Stimulated activated CD4-positive, alpha-beta T cell treated with anti-CD3 and anti-CD28 coated beads, Interleukin-1b, Interleukin-23, amount 100 ng/mL, for 1 hour (primary cell): ENCODE data around the gene PIK3C3.
"Not testable (repeated sequence)": the region's sequence is repeated elsewhere in the genome, so short reads cannot be mapped to it uniquely, and the experiment has no call there.

Source experiments
- DNase-seq, 2 donors: peaks; one replicate each; pipeline ENCODE4 v3.0.0-alpha.2; 2020; ENCODE audit warnings: low read depth in 2 of 2

PIK3C3 gene

GRCh38 chr18:42072407-42072806 lies 117.4 kb downstream of the PIK3C3 start:
- DNase-seq, result no peak

DNA sequence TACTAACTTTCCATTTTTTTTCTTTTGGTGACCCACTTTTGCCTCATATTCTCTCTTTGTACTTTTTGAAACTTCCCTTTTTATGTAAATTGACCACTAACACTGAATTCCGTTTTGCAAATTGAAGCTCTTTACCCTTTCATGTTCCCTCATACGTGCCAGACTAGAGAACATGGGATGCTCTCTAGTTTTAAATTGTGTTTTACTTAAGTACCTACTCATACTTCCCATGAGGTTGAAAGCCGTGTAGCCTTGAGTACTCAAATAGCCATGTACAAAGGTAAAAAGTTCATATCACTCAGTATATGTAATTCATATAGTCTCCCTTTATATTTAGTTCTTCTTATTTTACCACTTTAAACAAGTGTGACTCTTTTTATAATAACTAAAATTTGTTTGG lies 119.7 kb downstream of the PIK3C3 start:
- DNase-seq, result no peak

GRCh38 chr18:42078711-42079110 lies 123.7 kb downstream of the PIK3C3 start:
- no peak for DNase-seq

GRCh38 chr18:42080340-42080739 lies 125.3 kb downstream of the PIK3C3 start:
- DNase-seq, result no peak

GRCh38 chr18:42082415-42083234 lies 127.6 kb downstream of the PIK3C3 start:
- DNase-seq, result no peak

GRCh38 chr18:42086288-42086687 lies 131.3 kb downstream of the PIK3C3 start:
- DNase-seq, result no peak

GRCh38 chr18:42087235-42087634 lies 132.2 kb downstream of the PIK3C3 start:
- DNase-seq, result no peak

DNA sequence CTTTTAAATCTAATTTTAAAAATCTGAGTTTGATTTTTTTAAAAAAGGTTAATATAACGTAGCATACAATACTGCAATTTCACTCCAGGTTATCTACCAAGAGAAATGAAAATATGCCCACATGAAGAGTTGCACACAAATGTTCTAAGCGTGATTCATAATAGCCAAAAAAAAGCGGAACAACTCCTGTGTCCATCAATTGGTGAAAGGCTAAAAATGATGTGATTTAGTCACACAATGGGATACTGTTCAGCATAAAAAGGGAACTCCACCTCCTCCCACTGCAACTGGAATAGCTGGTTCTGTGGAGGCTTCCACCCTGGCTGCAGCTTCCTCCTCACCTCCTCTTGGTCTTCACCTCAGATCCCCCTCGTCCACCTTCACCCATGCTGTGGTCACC lies 132.8 kb downstream of the PIK3C3 start:
- DNase-seq, result no peak

GRCh38 chr18:42092848-42093247 lies 137.8 kb downstream of the PIK3C3 start:
- DNase-seq, result no peak

DNA sequence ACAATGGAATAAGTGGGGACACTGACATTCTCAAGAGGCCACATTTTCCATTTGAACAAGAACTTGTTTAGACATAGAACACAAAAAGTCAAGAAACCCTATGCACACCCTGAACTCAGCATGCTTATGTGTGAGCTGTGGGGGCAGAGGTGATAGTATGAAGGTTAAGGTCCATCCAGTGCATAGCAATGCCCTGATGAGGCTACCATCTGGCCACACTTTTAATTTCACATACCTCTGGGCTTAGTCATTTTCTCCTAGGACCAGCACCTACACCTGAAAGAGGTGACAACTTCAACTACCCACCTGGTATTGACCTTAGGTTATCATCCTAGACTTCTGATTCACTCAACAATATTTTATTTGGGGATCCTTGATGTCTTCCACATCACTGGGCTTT lies 139.8 kb downstream of the PIK3C3 start:
- DNase-seq, result no peak

DNA sequence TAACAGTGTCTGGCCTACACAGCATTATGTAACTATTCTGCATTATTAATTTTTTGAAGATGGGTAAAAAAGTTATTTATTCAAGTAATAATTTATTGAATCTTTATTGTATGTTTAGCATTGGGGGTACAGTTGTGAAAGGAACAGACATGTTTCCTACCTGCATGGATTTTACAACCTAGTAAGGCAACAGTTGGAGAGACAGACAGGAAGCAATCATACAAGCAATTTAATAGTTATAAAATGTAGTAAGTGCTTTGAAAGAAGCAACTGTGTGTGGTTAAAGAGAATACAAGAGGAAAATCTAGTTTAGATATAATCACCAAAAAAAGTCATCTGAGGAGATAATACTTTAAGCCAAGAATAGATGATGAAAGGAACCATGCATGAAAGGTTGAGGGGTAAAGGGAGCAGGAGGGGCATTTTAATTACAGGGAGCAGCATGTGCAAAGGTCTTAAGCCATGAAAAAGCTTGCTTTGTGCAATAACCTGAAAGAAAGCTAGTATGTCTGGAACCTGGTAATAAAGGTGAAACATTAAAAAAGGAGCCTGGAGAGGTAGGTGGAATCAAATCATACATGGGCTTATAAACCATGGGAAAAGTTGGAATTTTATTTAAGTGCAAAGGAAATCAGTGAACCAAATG lies 140.8 kb downstream of the PIK3C3 start:
- DNase-seq, result no peak

- no peak for DNase-seq
Observed at GRCh38 chr18:42100248-42100647, 145.2 kb downstream of the PIK3C3 start.

DNA sequence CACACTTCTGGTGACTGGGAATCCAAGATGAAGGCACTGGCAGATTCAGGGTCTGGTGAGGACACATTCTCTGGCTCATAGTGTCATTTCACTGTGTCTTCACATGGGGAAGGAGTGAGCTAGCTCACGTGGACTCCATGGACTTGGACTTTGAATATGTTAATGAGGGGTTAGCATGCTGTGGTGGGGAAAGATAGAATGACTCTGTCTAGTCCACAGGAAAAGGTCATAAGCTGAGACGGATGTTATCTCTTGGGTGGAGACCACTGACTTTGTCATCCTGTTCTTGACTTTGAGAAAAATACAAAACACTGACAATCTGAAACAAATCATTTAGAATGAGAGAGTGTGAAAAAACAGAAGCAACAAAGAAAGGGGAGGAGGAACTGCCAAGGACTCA lies 145.9 kb downstream of the PIK3C3 start:
- no peak for DNase-seq

DNA sequence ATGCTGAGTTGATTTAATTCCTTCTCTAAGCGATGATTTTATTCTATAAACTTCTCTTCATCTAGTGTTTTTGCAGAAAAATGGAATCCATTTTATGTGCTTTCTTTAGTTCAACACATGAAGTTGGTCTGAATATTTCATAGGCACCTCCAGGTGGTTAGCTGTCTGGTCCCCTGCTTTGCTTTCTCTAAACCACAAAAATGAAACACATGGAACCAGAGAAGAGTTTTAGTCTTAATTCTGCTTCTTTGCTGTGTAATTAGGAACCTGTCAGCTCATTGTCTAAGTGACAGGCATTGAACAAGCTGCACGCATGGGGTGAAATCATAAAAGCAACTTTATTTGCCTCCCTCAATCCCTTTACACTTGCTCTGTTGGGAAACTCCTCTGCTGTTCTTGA lies 150.4 kb downstream of the PIK3C3 start:
- no peak for DNase-seq

DNA sequence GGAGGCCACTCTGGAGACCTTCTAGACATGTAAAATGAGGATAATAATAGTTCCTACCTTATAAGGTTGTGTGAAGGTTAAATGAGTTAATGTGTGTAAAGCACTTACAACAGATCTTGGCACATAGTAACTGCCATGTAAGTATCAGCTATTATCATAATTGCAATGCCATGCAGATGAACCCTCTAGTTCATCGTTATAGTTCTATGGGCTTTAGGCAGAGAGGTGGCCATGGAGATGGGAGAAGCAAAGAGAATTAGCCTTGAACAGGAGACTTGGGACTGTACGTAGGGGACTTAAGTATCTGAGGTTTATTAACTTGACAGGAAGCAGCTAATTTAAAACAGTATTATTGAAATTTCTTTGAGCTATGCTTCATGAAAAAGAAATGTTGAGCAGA lies 151.8 kb downstream of the PIK3C3 start:
- no peak for DNase-seq

- DNase-seq, result no peak
Observed at GRCh38 chr18:42107287-42107686, 152.3 kb downstream of the PIK3C3 start.

DNA sequence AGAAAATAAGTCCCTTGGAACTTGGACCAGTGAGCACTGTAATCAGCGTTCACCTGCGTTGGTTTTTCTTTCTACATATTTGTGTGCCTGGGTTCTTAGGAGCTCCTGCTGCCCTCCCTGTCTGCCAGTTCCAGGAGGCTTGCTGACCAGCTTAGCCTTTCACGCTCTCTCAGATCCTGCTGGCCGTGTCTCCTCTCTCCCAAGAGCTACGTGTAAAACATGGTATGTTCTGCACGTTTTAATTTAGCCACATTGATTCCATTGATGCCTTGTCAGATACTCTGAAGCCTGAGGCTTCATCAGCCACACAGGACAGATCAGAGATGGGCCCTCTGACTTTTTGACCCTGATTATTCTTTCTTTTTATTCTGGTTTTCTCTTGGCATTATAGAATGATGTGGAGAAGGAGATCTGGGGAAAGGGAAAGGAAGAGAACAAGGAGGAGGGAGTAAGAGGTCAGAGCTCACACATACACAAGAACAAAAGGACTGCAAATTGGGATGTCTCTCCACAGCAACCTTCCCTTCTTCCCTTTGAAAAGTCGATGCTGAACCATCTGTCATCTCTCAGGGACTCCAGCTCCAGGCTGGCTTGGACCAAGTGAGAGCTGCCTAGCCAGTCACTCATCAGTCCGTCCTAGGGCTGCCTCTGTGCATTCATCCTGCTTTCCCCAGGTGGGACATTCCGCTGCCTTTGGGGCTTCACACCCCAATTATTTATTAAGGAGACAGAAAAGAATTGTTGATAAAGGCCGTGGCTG lies 152.8 kb downstream of the PIK3C3 start:
- DNase-seq, result no peak

DNA sequence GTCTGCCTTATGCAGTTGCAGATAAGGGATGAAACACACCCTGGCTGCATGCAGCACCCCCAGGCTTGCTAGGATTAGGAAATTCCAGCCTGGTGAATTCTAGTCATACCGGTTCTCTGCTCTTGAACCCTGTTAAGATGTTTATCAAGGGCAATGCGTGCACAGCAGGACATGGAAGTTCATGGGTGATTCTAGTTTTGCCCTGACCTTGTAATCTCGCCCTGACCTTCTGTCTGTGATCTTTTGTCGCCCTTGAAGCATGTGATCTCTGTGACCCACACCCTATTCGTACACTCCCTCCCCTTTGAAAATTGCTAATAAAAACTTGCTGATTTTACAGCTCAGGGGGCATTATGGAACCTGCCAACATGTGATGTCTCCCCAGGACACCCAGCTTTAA lies 157.1 kb downstream of the PIK3C3 start:
- DNase-seq, result not testable (repeated sequence)

DNA sequence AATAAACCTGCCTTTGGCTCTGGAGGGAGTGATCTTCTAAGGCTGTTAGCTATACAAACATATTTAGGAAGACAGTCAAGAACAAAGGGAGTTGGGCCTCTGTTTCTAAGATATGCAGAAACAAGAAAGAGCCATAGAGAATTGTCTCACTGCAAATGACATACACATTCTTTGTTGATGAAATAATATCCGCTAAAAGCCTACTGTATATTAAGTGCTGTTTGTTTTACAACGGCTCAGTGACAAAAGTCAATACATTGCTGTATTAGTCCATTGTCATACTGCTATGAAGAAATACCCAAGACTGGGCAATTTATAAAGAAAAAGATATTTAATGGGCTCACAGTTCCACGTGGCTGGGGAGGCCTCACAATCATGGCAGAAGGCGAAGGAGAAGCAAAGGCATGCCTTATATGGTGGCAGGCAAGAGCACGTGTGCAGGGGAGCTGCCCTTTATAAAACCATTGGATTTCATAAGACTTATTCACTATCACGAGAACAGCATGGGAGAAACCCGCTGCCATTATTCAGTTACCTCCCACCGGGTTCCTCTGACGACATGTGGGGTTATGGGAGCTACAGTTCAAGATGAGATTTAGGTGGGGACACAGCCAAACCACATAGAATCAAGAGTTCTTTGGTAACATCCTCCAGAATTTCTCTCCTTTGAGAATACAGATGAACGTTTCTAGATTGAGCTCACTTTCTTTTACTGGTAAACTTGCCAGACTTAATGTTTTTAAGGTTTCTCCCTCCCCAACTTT lies 157.8 kb downstream of the PIK3C3 start:
- no peak for DNase-seq

GRCh38 chr18:42113529-42114191 lies 158.6 kb downstream of the PIK3C3 start:
- DNase-seq, result no peak

GRCh38 chr18:42114310-42114943 lies 159.4 kb downstream of the PIK3C3 start:
- DNase-seq, result peak in 1 of 2 donors; percentile 12
